Mesothelial cell of epicardium (in vitro differentiated cells): ENCODE measurements around the gene NUBP2. TPM values are rescaled to one million over a fixed set of nuclear protein-coding genes. Genes with fewer than 3 reads are reported as not detected.
A peak's percentile ranks its signal among the peaks of the same experiment; 100 is the strongest.

ENCODE experiments used
- DNase-seq, 2 experiments: peaks; one replicate each; pipeline ENCODE4 v3.0.0; 2021; ENCODE audit warnings: low spot score in 2 of 2; ENCODE audit not compliant: unreplicated experiment in 2 of 2
- H3K27ac Mint-ChIP-seq: 2 replicates; pipeline ENCODE4 v1.8.0; 2021; ENCODE audit warnings: mixed read lengths
- H3K27me3 Mint-ChIP-seq: 2 replicates; pipeline ENCODE4 v1.8.0; 2021; ENCODE audit warnings: low read depth, mixed read lengths
- H3K36me3 Mint-ChIP-seq: 2 replicates; pipeline ENCODE4 v1.8.0; 2021; ENCODE audit warnings: mixed read lengths
- H3K4me1 Mint-ChIP-seq: 2 replicates; pipeline ENCODE4 v1.8.0; 2021; ENCODE audit warnings: mixed read lengths
- H3K4me3 Mint-ChIP-seq: 2 replicates; pipeline ENCODE4 v1.8.0; 2021; ENCODE audit warnings: mild to moderate bottlenecking, moderate library complexity, mixed read lengths
- H3K9me3 Mint-ChIP-seq: 2 replicates; pipeline ENCODE4 v1.8.0; 2021; ENCODE audit warnings: mixed read lengths
- CTCF ChIP-seq: fragments of 200-600 bp; sonication (generic); IDR thresholded peaks from one replicate; pipeline ENCODE4 v1.5.0; 2021; ENCODE audit warnings: antibody characterized with exemption; ENCODE audit not compliant: unreplicated experiment
- total RNA-seq: library from RNA; stranded (reverse); gene quantifications from 3 replicates; pipeline ENCODE4 v1.2.1, GENCODE V29; 2021

NUBP2 gene
- total RNA-seq: 62.9 to 65.3 TPM (median 63.6 TPM) in 3 replicates

GRCh38 chr16:1782408-1783264, at the start of gene NUBP2, which contains the start of gene SPSB3:
Gene NUBP2 (plus strand): TSS chr16:1782960. CDS start chr16:1783021, 61 bp downstream.
Gene SPSB3 (minus strand): TSS chr16:1782571. CDS start chr16:1781483, 1,088 bp downstream.
- peak within 1 kb of the TSS; percentile 92 for H3K4me3 Mint-ChIP-seq
- no peaks in the 10 kb centered on the region for H3K27me3 Mint-ChIP-seq
- no peaks in the 10 kb centered on the region for H3K9me3 Mint-ChIP-seq
- peak within 1 kb of the TSS; percentile 94 for H3K27ac Mint-ChIP-seq
- DNase-seq: peak; percentile 97 to 100
- no peak for TF ChIP-seq CTCF
- no peaks in the 10 kb centered on the region for H3K36me3 Mint-ChIP-seq
- H3K4me1 Mint-ChIP-seq: peaks cover 18% of the 10 kb centered on the region

- Mint-ChIP-seq H3K27me3 (no peaks in the 10 kb centered on the region), H3K4me1 (no peaks in the 10 kb centered on the region), H3K36me3 (peaks cover 2% of the 10 kb centered on the region), H3K9me3 (no peaks in the 10 kb centered on the region), H3K4me3 (no peak overlapping the region), H3K27ac (no peak overlapping the region)
- TF ChIP-seq CTCF: no peak
- no peak for DNase-seq
Measured at GRCh38 chr16:1734123-1734522, 48.6 kb upstream of the NUBP2 start.

- no peaks in the 10 kb centered on the region for H3K27me3 Mint-ChIP-seq
Measured at GRCh38 chr16:1734816-1735215, 47.9 kb upstream of the NUBP2 start.

GRCh38 chr16:1740234-1740633, 42.5 kb upstream of the NUBP2 start:
- H3K27ac Mint-ChIP-seq: no peak overlapping the region
- no peaks in the 10 kb centered on the region for H3K9me3 Mint-ChIP-seq
- H3K4me1 Mint-ChIP-seq: peaks cover 3% of the 10 kb centered on the region
- no peak for TF ChIP-seq CTCF
- H3K36me3 Mint-ChIP-seq: peaks cover 4% of the 10 kb centered on the region
- H3K4me3 Mint-ChIP-seq: no peak overlapping the region
- DNase-seq: no peak
- no peaks in the 10 kb centered on the region for H3K27me3 Mint-ChIP-seq

More at GRCh38 chr16:1734816-1735215, 47.9 kb upstream of the NUBP2 start:
- Mint-ChIP-seq H3K4me1 (no peaks in the 10 kb centered on the region), H3K4me3 (no peak overlapping the region), H3K36me3 (no peaks in the 10 kb centered on the region), H3K27ac (peak overlapping the region; percentile 9), H3K9me3 (no peaks in the 10 kb centered on the region)
- DNase-seq: no peak
- no peak for TF ChIP-seq CTCF

GRCh38 chr16:1740781-1741490, 41.8 kb upstream of the NUBP2 start:
- Mint-ChIP-seq H3K9me3 (no peaks in the 10 kb centered on the region), H3K4me1 (peaks cover 10% of the 10 kb centered on the region), H3K27me3 (no peaks in the 10 kb centered on the region), H3K27ac (no peak overlapping the region), H3K4me3 (no peak overlapping the region), H3K36me3 (peaks cover 4% of the 10 kb centered on the region)
- no peak for DNase-seq
- no peak for TF ChIP-seq CTCF
